GM18867 (cell line): Measurements from ENCODE around the gene SLC9A9.

Source experiments
- ATAC-seq: cut with Tn5 transposase; IDR thresholded peaks from one replicate; pipeline ENCODE4 v1.9.1; 2021; ENCODE audit warnings: mild to moderate bottlenecking, moderate library complexity; ENCODE audit not compliant: unreplicated experiment

The SLC9A9 gene

GRCh38 chr3:143604402-143605185 lies 243.7 kb downstream of the SLC9A9 start:
- ATAC-seq = peak; percentile 83

- no peak for ATAC-seq
Observed at GRCh38 chr3:143603774-143604173, 244.5 kb downstream of the SLC9A9 start.

- ATAC-seq = no peak
Observed at GRCh38 chr3:143601723-143602484, 246.4 kb downstream of the SLC9A9 start.

- ATAC-seq = no peak
Observed at GRCh38 chr3:143600756-143601718, 247.2 kb downstream of the SLC9A9 start.

GRCh38 chr3:143597774-143598652 lies 250.3 kb downstream of the SLC9A9 start:
- no peak for ATAC-seq

- ATAC-seq = no peak
Observed at GRCh38 chr3:143596957-143597642, 251.2 kb downstream of the SLC9A9 start.

- peak; percentile 99 for ATAC-seq
Observed at GRCh38 chr3:143595456-143596077, 252.7 kb downstream of the SLC9A9 start.

- ATAC-seq = no peak
Observed at GRCh38 chr3:143594206-143594605, 254.1 kb downstream of the SLC9A9 start.

GRCh38 chr3:143590660-143591059 lies 257.6 kb downstream of the SLC9A9 start:
- ATAC-seq = no peak

GRCh38 chr3:143586576-143586975 lies 261.7 kb downstream of the SLC9A9 start:
- no peak for ATAC-seq

- no peak for ATAC-seq
Observed at GRCh38 chr3:143585720-143586456, 262.4 kb downstream of the SLC9A9 start.

- no peak for ATAC-seq
Observed at GRCh38 chr3:143584474-143584873, 263.8 kb downstream of the SLC9A9 start.

GRCh38 chr3:143581972-143582722 lies 266.1 kb downstream of the SLC9A9 start:
- peak; percentile 68 for ATAC-seq

GRCh38 chr3:143578810-143579435 lies 269.3 kb downstream of the SLC9A9 start:
- ATAC-seq = no peak

- no peak for ATAC-seq
Observed at GRCh38 chr3:143576568-143577270, 271.5 kb downstream of the SLC9A9 start.

GRCh38 chr3:143574933-143575332 lies 273.3 kb downstream of the SLC9A9 start:
- ATAC-seq = no peak
